ENCODE data around the gene PMEPA1. TPM values are rescaled to one million over a fixed set of nuclear protein-coding genes. Genes with fewer than 3 reads are reported as not detected.

The PMEPA1 gene
- total and polyA plus RNA-seq, 2 experiments from 2014 or later: 7.3 to 15.4 TPM

DNA sequence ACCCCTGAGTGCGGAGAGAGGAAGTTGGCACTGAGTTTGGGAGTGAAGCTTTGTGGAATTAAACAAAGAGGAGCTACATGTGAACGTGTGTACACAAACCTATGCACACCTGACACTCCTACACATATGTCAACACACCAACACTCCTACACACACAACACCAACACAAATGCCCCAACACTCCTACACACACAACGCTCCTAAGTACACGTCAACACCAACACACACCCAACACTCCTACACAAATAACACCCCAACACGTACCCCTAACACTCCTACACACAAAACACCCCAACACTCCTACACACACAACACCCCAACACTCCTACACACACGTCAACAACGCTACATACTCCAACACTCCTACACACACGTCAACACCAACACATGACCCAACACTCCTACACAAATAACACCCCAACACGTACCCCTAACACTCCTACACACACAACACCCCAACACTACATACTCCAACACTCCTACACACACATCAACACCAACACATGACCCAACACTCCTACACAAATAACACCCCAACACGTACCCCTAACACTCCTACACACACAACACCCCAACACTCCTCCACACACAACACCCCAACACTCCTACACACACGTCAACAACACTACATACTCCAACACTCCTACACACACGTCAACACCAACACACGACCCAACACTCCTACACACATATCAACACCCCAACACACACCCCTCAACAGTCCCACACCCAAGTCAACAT is 49.5 kb downstream of the PMEPA1 start (continued):
- TF ChIP-seq, protein P1, sequence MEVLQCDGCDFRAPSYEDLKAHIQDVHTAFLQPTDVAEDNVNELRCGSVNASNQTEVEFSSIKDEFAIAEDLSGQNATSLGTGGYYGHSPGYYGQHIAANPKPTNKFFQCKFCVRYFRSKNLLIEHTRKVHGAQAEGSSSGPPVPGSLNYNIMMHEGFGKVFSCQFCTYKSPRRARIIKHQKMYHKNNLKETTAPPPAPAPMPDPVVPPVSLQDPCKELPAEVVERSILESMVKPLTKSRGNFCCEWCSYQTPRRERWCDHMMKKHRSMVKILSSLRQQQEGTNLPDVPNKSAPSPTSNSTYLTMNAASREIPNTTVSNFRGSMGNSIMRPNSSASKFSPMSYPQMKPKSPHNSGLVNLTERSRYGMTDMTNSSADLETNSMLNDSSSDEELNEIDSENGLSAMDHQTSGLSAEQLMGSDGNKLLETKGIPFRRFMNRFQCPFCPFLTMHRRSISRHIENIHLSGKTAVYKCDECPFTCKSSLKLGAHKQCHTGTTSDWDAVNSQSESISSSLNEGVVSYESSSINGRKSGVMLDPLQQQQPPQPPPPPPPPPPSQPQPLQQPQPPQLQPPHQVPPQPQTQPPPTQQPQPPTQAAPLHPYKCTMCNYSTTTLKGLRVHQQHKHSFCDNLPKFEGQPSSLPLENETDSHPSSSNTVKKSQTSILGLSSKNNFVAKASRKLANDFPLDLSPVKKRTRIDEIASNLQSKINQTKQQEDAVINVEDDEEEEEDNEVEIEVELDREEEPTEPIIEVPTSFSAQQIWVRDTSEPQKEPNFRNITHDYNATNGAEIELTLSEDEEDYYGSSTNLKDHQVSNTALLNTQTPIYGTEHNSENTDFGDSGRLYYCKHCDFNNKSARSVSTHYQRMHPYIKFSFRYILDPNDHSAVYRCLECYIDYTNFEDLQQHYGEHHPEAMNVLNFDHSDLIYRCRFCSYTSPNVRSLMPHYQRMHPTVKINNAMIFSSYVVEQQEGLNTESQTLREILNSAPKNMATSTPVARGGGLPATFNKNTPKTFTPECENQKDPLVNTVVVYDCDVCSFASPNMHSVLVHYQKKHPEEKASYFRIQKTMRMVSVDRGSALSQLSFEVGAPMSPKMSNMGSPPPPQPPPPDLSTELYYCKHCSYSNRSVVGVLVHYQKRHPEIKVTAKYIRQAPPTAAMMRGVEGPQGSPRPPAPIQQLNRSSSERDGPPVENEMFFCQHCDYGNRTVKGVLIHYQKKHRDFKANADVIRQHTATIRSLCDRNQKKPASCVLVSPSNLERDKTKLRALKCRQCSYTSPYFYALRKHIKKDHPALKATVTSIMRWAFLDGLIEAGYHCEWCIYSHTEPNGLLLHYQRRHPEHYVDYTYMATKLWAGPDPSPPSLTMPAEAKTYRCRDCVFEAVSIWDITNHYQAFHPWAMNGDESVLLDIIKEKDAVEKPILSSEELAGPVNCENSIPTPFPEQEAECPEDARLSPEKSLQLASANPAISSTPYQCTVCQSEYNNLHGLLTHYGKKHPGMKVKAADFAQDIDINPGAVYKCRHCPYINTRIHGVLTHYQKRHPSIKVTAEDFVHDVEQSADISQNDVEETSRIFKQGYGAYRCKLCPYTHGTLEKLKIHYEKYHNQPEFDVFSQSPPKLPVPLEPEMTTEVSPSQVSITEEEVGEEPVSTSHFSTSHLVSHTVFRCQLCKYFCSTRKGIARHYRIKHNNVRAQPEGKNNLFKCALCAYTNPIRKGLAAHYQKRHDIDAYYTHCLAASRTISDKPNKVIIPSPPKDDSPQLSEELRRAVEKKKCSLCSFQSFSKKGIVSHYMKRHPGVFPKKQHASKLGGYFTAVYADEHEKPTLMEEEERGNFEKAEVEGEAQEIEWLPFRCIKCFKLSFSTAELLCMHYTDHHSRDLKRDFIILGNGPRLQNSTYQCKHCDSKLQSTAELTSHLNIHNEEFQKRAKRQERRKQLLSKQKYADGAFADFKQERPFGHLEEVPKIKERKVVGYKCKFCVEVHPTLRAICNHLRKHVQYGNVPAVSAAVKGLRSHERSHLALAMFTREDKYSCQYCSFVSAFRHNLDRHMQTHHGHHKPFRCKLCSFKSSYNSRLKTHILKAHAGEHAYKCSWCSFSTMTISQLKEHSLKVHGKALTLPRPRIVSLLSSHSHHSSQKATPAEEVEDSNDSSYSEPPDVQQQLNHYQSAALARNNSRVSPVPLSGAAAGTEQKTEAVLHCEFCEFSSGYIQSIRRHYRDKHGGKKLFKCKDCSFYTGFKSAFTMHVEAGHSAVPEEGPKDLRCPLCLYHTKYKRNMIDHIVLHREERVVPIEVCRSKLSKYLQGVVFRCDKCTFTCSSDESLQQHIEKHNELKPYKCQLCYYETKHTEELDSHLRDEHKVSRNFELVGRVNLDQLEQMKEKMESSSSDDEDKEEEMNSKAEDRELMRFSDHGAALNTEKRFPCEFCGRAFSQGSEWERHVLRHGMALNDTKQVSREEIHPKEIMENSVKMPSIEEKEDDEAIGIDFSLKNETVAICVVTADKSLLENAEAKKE (CRISPR knock-in tag; IDR thresholded peaks at IDR 0.05): no peak
- TF ChIP-seq, protein P2, sequence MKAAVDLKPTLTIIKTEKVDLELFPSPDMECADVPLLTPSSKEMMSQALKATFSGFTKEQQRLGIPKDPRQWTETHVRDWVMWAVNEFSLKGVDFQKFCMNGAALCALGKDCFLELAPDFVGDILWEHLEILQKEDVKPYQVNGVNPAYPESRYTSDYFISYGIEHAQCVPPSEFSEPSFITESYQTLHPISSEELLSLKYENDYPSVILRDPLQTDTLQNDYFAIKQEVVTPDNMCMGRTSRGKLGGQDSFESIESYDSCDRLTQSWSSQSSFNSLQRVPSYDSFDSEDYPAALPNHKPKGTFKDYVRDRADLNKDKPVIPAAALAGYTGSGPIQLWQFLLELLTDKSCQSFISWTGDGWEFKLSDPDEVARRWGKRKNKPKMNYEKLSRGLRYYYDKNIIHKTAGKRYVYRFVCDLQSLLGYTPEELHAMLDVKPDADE (IDR thresholded peaks at IDR 0.05): no peak

DNA sequence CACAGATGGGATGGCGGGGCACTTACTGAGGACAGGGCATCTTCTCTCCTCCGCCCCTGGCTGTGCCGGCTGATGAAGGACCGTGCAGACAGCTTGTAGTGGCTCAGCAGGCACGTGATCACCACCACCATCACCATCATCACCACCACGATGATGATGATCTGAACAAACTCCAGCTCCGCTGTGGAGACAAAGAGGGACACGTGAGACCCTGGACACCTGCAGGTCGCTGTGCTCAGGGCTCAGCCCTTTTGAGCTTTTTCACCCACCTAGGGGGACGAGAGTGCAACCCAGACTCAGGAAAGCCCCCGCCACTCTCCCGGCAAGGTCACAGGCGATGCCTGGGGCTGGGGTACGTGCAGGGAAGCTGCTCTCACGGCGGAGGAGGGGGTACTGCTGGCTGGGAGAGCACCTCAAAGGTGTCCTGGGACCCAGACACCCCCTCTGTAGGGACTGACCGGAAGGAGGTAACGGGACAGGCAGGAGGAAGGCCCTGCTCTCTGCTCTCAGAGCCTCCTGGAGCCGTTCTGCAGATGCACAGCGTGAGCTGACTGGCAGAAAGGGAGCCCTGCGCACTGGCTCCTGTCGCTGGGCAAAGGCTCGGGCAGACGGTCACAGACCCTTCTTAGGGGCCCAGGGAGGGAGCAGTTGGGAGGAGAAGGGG is 50.2 kb downstream of the PMEPA1 start:
- peaks cover under 1% of the 10 kb centered on the region; the same call in 1 of the 2 replicates for H3F3A ChIP-seq (replicated peaks; ENCODE audit: low read depth)
- peaks cover 5% of the 10 kb centered on the region; the same call in 1 of the 2 replicates for H4K20me1 ChIP-seq (replicated peaks; ENCODE audit: insufficient read depth)
- H3K4me1 ChIP-seq (ENCODE audit: insufficient read depth): no peaks in the 10 kb centered on the region; the same call in 1 of the 2 replicates
- H3K79me2 ChIP-seq (replicated peaks; ENCODE audit: insufficient read depth): peaks cover 30% of the 10 kb centered on the region
- H3K27me3 ChIP-seq (ENCODE audit: insufficient read depth): no peaks in the 10 kb centered on the region
- H3K4me1 Mint-ChIP-seq: peaks cover 29% of the 10 kb centered on the region
- H3K4me3 Mint-ChIP-seq: no peak overlapping the region
- no peak for DNase-seq (ENCODE audit: low spot score)
- H3K27ac Mint-ChIP-seq: no peak overlapping the region; the same call in 1 of the 2 replicates
- peaks cover 20% of the 10 kb centered on the region for H3K36me3 Mint-ChIP-seq (ENCODE audit: low read depth)
- no peak overlapping the region for H3K27ac ChIP-seq (ENCODE audit: low read depth)
- H3K36me3 ChIP-seq (ENCODE audit: insufficient read depth): no peaks in the 10 kb centered on the region
- no peaks in the 10 kb centered on the region for H3K9me2 ChIP-seq (ENCODE audit: insufficient read depth)
- ATAC-seq: no peak
- no peak overlapping the region for H3K4me2 ChIP-seq
- H2AFZ ChIP-seq: no peak overlapping the region
- H3K27me3 Mint-ChIP-seq (ENCODE audit: insufficient read depth, low read depth, poor library complexity): peaks cover 13% of the 10 kb centered on the region
- H3K9me3 Mint-ChIP-seq: no peaks in the 10 kb centered on the region; the same call in 2 of the 3 replicates
- no peak overlapping the region for H3K4me3 ChIP-seq
- TF ChIP-seq JUNB (IDR thresholded peaks at IDR 0.05; ENCODE audit: unreplicated experiment) (no peak), POLR2AphosphoS5 (IDR thresholded peaks at IDR 0.05; ENCODE audit: low read depth) (no peak), ZNF114 (CRISPR knock-in tag; IDR thresholded peaks at IDR 0.05) (no peak), STAT1 (IDR thresholded peaks at IDR 0.05; ENCODE audit: unreplicated experiment) (no peak), ZNF331 (CRISPR knock-in tag; IDR thresholded peaks at IDR 0.05; ENCODE audit: low read depth) (no peak), EZH2 (IDR thresholded peaks at IDR 0.05; ENCODE audit: low read depth, unreplicated experiment) (no peak)
- TF ChIP-seq, protein P3, sequence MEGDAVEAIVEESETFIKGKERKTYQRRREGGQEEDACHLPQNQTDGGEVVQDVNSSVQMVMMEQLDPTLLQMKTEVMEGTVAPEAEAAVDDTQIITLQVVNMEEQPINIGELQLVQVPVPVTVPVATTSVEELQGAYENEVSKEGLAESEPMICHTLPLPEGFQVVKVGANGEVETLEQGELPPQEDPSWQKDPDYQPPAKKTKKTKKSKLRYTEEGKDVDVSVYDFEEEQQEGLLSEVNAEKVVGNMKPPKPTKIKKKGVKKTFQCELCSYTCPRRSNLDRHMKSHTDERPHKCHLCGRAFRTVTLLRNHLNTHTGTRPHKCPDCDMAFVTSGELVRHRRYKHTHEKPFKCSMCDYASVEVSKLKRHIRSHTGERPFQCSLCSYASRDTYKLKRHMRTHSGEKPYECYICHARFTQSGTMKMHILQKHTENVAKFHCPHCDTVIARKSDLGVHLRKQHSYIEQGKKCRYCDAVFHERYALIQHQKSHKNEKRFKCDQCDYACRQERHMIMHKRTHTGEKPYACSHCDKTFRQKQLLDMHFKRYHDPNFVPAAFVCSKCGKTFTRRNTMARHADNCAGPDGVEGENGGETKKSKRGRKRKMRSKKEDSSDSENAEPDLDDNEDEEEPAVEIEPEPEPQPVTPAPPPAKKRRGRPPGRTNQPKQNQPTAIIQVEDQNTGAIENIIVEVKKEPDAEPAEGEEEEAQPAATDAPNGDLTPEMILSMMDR (conservative IDR thresholded peaks at IDR 0.05; ENCODE audit: low read depth in 2 of 2): no peak
- TF ChIP-seq, protein P2 (IDR thresholded peaks at IDR 0.05): no peak

All from GM23338 (cell line).